GM18907 (cell line): Measurements from ENCODE around the gene POLR1G.
"Not testable (repeated sequence)": the region's sequence is repeated elsewhere in the genome, so short reads cannot be mapped to it uniquely, and the experiment has no call there.

ENCODE experiments used
- ATAC-seq: cut with Tn5 transposase; IDR thresholded peaks from one replicate; pipeline ENCODE4 v1.9.1; 2021; ENCODE audit warnings: mild to moderate bottlenecking, moderate library complexity; ENCODE audit not compliant: unreplicated experiment

POLR1G gene

DNA sequence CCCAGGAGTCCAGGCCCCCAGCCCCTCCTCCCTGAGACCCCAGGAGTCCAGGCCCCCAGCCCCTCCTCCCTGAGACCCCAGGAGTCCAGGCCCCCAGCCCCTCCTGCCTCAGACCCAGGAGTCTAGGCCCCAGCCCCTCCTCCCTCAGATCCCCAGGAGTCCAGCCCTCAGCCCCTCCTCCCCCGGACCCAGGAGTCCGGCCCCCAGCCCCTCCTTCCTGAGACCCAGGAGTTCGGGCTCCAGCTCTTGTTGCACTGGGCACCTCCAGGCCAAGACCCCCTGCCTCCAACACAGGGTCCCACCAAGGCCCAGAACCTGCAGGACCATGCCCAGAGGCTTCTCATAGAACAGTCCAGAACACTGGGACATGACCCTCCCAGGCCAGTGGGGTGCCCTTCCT is 13.5 kb downstream of the POLR1G start:
- no peak for ATAC-seq

GRCh38 chr19:45420356-45420755 is 13.9 kb downstream of the POLR1G start:
- no peak for ATAC-seq

GRCh38 chr19:45420871-45421270 is 14.4 kb downstream of the POLR1G start:
- ATAC-seq, result no peak

DNA sequence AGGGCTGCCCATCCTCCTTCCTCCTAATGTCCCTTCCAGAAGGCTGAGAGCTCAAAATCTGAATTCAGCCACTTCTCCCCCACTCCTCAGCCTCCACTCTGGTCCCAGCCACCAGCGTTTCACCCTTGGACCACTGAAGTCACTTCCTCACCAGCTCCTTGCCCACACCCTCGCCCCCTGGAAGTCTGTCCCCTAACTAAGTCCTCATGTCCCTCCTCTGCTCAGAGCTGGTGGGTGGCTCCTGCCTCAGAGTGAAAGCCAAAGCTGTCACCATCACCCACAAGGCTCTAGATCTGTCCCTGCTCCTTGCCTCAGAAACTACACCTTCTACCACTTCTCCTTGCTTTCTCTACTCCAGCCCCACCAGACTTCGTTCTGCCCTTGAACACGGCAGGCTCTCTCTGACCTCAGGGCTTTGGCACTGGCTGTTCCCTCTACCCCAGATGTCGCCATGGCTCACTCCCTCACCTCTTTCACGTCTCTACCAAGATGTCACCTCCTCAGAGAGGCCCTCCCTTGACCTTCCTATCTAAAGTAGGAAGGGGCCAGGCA is 15.6 kb downstream of the POLR1G start:
- no peak for ATAC-seq

GRCh38 chr19:45423033-45423588 is 16.7 kb downstream of the POLR1G start:
- ATAC-seq, result no peak

DNA sequence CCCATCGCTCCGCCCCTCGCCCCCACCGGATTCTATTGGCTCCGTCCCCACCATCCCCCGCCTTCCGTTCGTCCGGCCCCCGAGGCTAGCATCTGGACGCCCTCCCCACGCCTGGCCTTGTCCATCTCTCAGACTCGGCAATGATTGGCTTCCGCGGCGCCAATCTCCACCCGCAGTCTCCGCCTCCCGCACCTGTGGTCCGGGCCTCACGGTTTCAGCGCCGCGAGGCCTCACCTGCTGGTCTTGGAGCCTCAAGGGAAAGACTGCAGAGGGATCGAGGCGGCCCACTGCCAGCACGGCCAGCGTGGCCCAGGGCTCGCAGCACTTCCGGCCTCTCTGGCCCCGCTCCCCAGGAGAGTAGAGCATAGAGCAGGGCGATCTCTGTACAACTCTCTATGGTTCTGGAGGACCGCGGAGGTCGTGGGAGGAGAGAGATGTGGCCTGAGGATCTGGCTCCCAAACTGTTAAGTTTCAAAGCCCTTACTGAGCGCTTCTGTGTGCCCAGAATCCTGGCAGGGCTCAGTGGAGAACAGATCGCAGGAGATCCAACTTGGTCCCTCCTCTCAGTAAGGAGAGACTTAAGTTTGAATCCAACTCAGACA is 17.2 kb downstream of the POLR1G start, which contains the start of gene ERCC1:
Gene ERCC1, minus strand, starts transcription at position 329 of the 602 bp plus-strand sequence. CDS start 543 bp downstream, outside the sequence.
- peak; percentile 70 for ATAC-seq

- no peak for ATAC-seq
These were observed 18.0 kb downstream of the POLR1G start for GRCh38 chr19:45424191-45425058.

- ATAC-seq, result no peak
These were observed 22.2 kb downstream of the POLR1G start for GRCh38 chr19:45428384-45429231.

- ATAC-seq, result not testable (repeated sequence)
These were observed 23.5 kb downstream of the POLR1G start for GRCh38 chr19:45429896-45430295.

GRCh38 chr19:45431008-45431407 is 24.6 kb downstream of the POLR1G start:
- ATAC-seq, result not testable (repeated sequence)

DNA sequence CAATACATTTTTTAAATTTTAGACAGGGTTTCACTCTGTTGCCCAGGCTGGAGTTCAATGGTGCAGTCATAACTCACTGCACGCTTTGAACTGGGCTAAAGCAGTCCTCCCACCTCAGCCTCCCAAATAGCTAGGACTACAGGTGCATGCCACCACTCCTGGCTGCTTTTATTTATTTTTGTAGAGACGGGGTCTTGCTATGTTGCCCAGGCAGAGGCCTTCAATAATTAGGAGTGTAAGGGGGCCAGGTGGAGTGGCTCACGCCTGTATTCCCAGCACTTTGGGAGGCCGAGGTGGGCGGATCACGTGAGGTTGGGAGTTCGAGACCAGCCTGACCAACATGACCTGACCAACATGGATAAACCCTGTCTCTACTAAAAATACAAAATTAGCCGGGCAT is 26.1 kb downstream of the POLR1G start:
- not testable (repeated sequence) for ATAC-seq

DNA sequence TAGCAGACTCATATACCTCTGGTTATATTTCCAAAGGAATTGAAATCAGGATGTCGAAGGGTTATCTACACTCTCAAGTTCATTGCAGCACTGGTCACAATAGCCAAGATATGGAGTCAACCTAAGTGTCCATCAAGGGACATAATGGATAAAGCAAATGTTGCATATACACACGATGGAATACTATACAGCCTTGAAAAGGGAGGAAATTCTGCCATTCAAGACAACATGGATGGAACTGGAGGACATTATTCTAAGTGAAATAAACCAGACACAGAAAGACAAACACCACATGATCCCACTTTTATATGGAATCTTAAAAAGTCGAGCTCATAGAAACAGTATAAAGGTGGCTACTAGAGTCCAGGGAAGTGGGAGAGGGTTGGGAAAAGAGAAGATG is 30.9 kb downstream of the POLR1G start:
- no peak for ATAC-seq

DNA sequence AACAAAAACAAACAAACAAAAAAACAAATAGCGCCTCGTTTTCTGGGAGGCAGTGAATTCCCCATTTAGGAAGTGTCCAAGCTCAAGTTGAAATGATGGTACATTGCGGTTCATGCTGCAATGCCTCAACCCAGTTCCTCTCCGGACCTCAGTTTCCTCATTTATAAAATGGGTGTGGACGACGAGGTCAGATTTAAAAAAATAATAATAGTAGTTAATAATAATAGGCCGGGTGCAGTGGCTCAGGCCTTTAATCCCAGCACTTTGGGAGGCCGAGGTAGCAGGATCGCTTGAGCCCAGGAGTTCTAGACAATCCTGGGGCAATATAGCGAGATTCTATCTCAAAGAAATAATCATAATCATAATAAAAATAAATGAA is 32.7 kb downstream of the POLR1G start:
- ATAC-seq, result no peak

GRCh38 chr19:45439569-45440258 is 33.3 kb downstream of the POLR1G start:
- peak; percentile 53 for ATAC-seq

DNA sequence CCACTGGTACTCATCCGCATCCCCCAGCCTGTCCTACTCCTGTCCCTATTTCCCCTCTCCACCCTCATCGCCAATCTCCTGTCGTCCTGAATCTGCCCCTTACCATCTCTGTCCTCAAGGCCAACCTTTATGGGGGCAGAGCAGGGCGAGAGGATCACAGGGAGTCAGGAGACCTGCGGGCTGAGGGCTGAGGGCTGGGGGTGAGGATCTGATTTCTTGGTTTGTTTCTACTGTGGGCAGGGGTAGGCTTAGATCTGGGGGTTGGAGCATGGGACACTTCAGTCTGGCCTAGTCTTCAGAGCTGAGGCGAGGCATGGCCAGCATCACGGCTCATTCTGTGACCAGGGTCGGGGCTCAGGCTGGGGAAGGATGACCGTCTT is 33.8 kb downstream of the POLR1G start:
- no peak for ATAC-seq

GRCh38 chr19:45440873-45441654 is 34.6 kb downstream of the POLR1G start:
- no peak for ATAC-seq

- no peak for ATAC-seq
These were observed 35.9 kb downstream of the POLR1G start for GRCh38 chr19:45442408-45442777.

GRCh38 chr19:45442778-45443461 is 36.5 kb downstream of the POLR1G start:
- no peak for ATAC-seq
